ENCODE results near the gene STK11IP.

The STK11IP gene

GRCh38 chr2:219559156-219559915 is 38.3 kb upstream of the STK11IP start:
- Histone ChIP-seq H3K4me1 (ENCODE audit: insufficient read depth, low read length) (peaks cover 4% of the 10 kb centered on the region), H3K9me3 (ENCODE audit: low read length) (peaks cover 2% of the 10 kb centered on the region), H3K36me3 (ENCODE audit: insufficient read depth, low read length) (peaks cover 32% of the 10 kb centered on the region), H3K27me3 (ENCODE audit: insufficient read depth, low read length) (no peaks in the 10 kb centered on the region), H2AFZ (ENCODE audit: low read depth, low read length) (no peak overlapping the region), H3K4me3 (ENCODE audit: low read length) (no peak overlapping the region)

- H3K4me3 ChIP-seq (ENCODE audit: low read length): no peak overlapping the region
- H3K27me3 ChIP-seq (ENCODE audit: insufficient read depth, low read length): no peaks in the 10 kb centered on the region
- peaks cover 2% of the 10 kb centered on the region for H3K9me3 ChIP-seq (ENCODE audit: low read length)
- peaks cover 4% of the 10 kb centered on the region for H3K4me1 ChIP-seq (ENCODE audit: insufficient read depth, low read length)
- no peak overlapping the region for H2AFZ ChIP-seq (ENCODE audit: low read depth, low read length)
- peaks cover 34% of the 10 kb centered on the region for H3K36me3 ChIP-seq (ENCODE audit: insufficient read depth, low read length)
These were observed 37.4 kb upstream of the STK11IP start for GRCh38 chr2:219560037-219560892.

- Histone ChIP-seq H3K4me3 (ENCODE audit: low read length) (no peak overlapping the region), H3K36me3 (ENCODE audit: insufficient read depth, low read length) (peaks cover 34% of the 10 kb centered on the region), H3K4me1 (ENCODE audit: insufficient read depth, low read length) (peaks cover 4% of the 10 kb centered on the region), H3K27me3 (ENCODE audit: insufficient read depth, low read length) (no peaks in the 10 kb centered on the region), H3K9me3 (ENCODE audit: low read length) (peaks cover 2% of the 10 kb centered on the region), H2AFZ (ENCODE audit: low read depth, low read length) (no peak overlapping the region)
These were observed 36.8 kb upstream of the STK11IP start for GRCh38 chr2:219560893-219561178.

- Histone ChIP-seq H3K27me3 (ENCODE audit: insufficient read depth, low read length) (no peaks in the 10 kb centered on the region), H3K4me3 (ENCODE audit: low read length) (no peak overlapping the region), H3K4me1 (ENCODE audit: insufficient read depth, low read length) (peaks cover 4% of the 10 kb centered on the region), H2AFZ (ENCODE audit: low read depth, low read length) (no peak overlapping the region), H3K36me3 (ENCODE audit: insufficient read depth, low read length) (peaks cover 37% of the 10 kb centered on the region), H3K9me3 (ENCODE audit: low read length) (peaks cover 2% of the 10 kb centered on the region)
These were observed 36.2 kb upstream of the STK11IP start for GRCh38 chr2:219561179-219562048.

- Histone ChIP-seq H3K4me1 (ENCODE audit: insufficient read depth, low read length) (peaks cover 4% of the 10 kb centered on the region), H3K27me3 (ENCODE audit: insufficient read depth, low read length) (no peaks in the 10 kb centered on the region), H3K36me3 (ENCODE audit: insufficient read depth, low read length) (peaks cover 44% of the 10 kb centered on the region), H2AFZ (ENCODE audit: low read depth, low read length) (no peak overlapping the region), H3K9me3 (ENCODE audit: low read length) (peaks cover 2% of the 10 kb centered on the region), H3K4me3 (ENCODE audit: low read length) (no peak overlapping the region)
These were observed 35.3 kb upstream of the STK11IP start for GRCh38 chr2:219562049-219563020.

- Histone ChIP-seq H3K4me3 (ENCODE audit: low read length) (no peak overlapping the region), H3K36me3 (ENCODE audit: insufficient read depth, low read length) (peaks cover 47% of the 10 kb centered on the region), H2AFZ (ENCODE audit: low read depth, low read length) (no peak overlapping the region), H3K9me3 (ENCODE audit: low read length) (peaks cover 2% of the 10 kb centered on the region), H3K27me3 (ENCODE audit: insufficient read depth, low read length) (no peaks in the 10 kb centered on the region), H3K4me1 (ENCODE audit: insufficient read depth, low read length) (peaks cover 4% of the 10 kb centered on the region)
These were observed 34.3 kb upstream of the STK11IP start for GRCh38 chr2:219563271-219563928.

GRCh38 chr2:219565130-219566080 is 32.3 kb upstream of the STK11IP start:
- Histone ChIP-seq H3K4me1 (ENCODE audit: insufficient read depth, low read length) (peaks cover 8% of the 10 kb centered on the region), H3K27me3 (ENCODE audit: insufficient read depth, low read length) (no peaks in the 10 kb centered on the region), H3K9me3 (ENCODE audit: low read length) (no peaks in the 10 kb centered on the region), H3K4me3 (ENCODE audit: low read length) (no peak overlapping the region), H2AFZ (ENCODE audit: low read depth, low read length) (no peak overlapping the region), H3K36me3 (ENCODE audit: insufficient read depth, low read length) (peaks cover 53% of the 10 kb centered on the region)

- Histone ChIP-seq H3K36me3 (ENCODE audit: insufficient read depth, low read length) (peaks cover 44% of the 10 kb centered on the region), H2AFZ (ENCODE audit: low read depth, low read length) (no peak overlapping the region), H3K9me3 (ENCODE audit: low read length) (no peaks in the 10 kb centered on the region), H3K27me3 (ENCODE audit: insufficient read depth, low read length) (no peaks in the 10 kb centered on the region), H3K4me3 (ENCODE audit: low read length) (no peak overlapping the region), H3K4me1 (ENCODE audit: insufficient read depth, low read length) (peaks cover 9% of the 10 kb centered on the region)
These were observed 31.0 kb upstream of the STK11IP start for GRCh38 chr2:219566640-219567039.

GRCh38 chr2:219567131-219567530 is 30.5 kb upstream of the STK11IP start:
- H3K9me3 ChIP-seq (ENCODE audit: low read length): no peaks in the 10 kb centered on the region
- H3K4me3 ChIP-seq (ENCODE audit: low read length): no peak overlapping the region
- H3K27me3 ChIP-seq (ENCODE audit: insufficient read depth, low read length): no peaks in the 10 kb centered on the region
- H3K36me3 ChIP-seq (ENCODE audit: insufficient read depth, low read length): peaks cover 42% of the 10 kb centered on the region
- no peak overlapping the region for H2AFZ ChIP-seq (ENCODE audit: low read depth, low read length)
- peaks cover 10% of the 10 kb centered on the region for H3K4me1 ChIP-seq (ENCODE audit: insufficient read depth, low read length)

- Histone ChIP-seq H3K4me3 (ENCODE audit: low read length) (no peak overlapping the region), H2AFZ (ENCODE audit: low read depth, low read length) (no peak overlapping the region), H3K27me3 (ENCODE audit: insufficient read depth, low read length) (no peaks in the 10 kb centered on the region), H3K36me3 (ENCODE audit: insufficient read depth, low read length) (peaks cover 38% of the 10 kb centered on the region), H3K4me1 (ENCODE audit: insufficient read depth, low read length) (peaks cover 11% of the 10 kb centered on the region), H3K9me3 (ENCODE audit: low read length) (no peaks in the 10 kb centered on the region)
These were observed 29.8 kb upstream of the STK11IP start for GRCh38 chr2:219567791-219568361.

- Histone ChIP-seq H3K4me3 (ENCODE audit: low read length) (no peak overlapping the region), H3K36me3 (ENCODE audit: insufficient read depth, low read length) (peaks cover 31% of the 10 kb centered on the region), H3K4me1 (ENCODE audit: insufficient read depth, low read length) (peaks cover 11% of the 10 kb centered on the region), H3K9me3 (ENCODE audit: low read length) (no peaks in the 10 kb centered on the region), H2AFZ (ENCODE audit: low read depth, low read length) (no peak overlapping the region), H3K27me3 (ENCODE audit: insufficient read depth, low read length) (no peaks in the 10 kb centered on the region)
These were observed 28.6 kb upstream of the STK11IP start for GRCh38 chr2:219569041-219569440.
